A375 (cell line): ENCODE measurements around the gene SUCLG2. TPM values are rescaled to one million over a fixed set of nuclear protein-coding genes. Genes with fewer than 3 reads are reported as not detected.

Experiments used
- total RNA-seq: library from RNA; depleted of rRNA; stranded (reverse); fragments of >200 nt; shearing (Covaris generic); gene quantifications from 2 replicates; pipeline ENCODE4 v1.2.3, GENCODE V29; 2014; rRNA removed

The SUCLG2 gene, protein sequence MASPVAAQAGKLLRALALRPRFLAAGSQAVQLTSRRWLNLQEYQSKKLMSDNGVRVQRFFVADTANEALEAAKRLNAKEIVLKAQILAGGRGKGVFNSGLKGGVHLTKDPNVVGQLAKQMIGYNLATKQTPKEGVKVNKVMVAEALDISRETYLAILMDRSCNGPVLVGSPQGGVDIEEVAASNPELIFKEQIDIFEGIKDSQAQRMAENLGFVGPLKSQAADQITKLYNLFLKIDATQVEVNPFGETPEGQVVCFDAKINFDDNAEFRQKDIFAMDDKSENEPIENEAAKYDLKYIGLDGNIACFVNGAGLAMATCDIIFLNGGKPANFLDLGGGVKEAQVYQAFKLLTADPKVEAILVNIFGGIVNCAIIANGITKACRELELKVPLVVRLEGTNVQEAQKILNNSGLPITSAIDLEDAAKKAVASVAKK
- 72.7 and 79.8 TPM in 2 replicates for total RNA-seq

DNA sequence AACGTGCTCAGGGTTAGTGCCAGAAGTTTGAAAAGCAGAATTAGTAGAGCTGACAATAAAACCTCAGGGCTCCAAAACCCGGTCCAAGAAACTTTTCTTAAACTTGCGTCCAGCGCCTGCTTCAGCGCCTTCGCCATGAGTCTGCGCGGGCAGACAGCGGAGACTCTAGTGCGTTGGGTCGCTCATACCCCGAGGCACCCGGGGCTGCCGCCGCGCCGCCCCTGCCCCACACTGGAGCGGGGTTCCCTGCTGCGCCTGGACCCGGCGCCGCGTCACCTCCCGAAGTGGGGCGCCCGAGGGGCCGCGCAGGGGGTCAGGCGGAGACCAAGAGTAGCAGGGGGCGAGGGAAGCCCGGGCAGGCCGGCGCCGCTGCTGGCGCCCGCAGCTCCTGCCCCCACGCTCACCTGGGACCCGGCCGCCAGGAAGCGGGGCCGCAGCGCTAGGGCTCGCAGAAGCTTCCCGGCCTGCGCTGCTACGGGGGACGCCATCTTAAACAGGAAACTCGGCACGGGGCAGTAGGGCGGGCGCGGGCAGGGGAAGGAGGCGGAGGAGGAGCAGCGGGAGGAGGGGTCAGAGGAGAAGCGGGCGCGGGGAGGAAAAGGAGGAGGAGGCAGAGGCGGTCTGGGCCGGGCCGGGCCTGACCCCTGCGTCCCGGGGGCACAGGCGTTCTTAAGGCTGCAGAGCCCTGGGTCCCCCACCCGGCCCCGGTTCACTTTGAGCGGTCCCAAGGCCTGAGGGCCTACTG lies at the start of gene SUCLG2:
TSS of gene SUCLG2 (minus strand) at position 514 of the 745 bp plus-strand sequence. CDS start at position 488, 26 bp downstream.

